CD4-positive, alpha-beta T cell treated with Interleukin-12 subunit alpha and Interleukin-12 subunit beta, for 1 hour (primary cell): Measurements from ENCODE around the gene TRPT1.

Source experiments
- DNase-seq: peaks from one replicate; pipeline ENCODE4 v3.0.0-alpha.2; 2020

The TRPT1 gene

GRCh38 chr11:64244107-64244506 is 18.1 kb upstream of the TRPT1 start:
- no peak for DNase-seq

- no peak for DNase-seq
Measured at GRCh38 chr11:64243236-64243854, 17.4 kb upstream of the TRPT1 start.

DNA sequence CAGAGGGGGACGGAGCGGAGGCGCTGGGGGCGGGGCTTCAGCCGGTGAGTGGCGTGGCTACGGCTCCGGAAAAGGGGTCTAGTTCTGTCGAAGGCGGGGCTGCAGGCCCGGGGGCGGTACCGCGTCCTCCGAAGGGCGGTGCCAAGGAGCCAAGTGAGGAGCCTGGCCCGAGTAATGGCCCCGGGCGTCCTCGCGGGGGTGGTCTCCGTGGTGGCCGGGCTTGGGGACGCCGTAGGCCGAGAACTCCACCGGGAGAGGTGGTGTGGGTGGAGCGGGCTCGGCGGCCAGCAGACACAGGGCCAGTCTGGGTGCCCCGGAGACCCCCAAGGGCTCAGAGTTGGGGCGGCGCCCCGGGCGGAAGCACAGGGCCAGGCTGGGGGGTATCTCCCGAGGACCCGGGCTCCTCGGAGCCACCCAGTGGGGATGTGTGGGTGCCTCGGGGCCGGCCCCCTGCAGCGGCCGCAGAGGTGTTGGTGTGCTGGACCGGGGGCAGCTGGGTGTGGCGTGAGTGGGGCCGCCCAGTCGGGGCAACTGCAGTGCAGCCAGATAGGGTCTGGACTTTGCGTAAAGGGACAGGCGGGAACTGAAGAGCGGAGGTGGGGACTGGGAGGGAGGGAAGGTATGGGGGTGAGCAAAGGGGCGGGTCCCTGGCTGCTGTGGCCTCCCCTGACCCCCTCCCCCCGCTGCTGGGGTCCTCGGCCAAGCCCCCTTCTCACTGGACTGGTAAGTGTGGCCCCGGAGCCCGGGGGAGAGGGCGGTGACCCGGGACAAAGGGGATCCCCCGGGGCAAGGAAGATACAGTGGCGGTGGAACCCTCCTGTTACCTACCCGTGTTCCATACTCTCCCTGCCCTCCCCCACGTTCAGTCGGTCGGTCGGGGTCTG is 15.7 kb upstream of the TRPT1 start:
- peak; percentile 100 for DNase-seq

- no peak for DNase-seq
Measured at GRCh38 chr11:64241241-64241490, 15.2 kb upstream of the TRPT1 start.

DNA sequence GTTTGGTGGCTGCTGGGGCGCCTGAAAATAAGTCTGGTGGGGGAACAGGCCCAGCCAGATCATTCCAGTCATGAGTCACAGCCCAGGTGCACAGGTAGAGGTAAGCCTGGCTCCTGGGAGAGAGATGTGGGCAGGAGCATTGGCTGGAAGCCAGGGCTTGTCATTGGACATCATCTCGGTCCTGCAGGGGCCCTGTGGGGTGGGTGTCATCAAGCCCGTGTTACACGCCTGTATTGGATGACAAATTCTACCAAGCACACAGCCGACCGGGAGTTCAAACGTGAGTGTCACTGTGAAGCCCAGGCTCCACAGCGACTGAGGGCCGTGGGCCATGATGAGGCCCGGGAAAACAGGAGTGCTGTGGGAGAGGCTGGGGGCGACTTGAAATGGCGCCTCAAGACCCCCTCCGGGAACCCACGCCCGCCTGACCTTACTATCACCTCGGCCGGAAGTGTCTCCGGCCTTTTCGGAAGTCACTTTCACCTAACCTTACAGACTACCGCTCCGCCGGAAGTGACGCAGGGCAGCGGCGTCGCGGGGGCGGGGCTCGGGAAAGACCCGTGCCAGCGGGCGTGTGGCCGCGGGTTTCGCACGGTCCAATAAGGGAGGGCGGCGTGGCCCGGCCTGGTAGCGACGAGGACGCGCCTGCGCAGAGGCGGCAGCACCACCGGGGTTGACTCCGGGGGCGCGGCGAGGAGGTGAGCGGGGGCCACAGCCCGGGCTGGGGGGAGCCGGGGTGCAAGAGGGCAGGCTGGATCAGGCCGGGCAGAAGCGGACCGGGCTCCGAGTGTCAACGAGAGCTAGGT is 14.7 kb upstream of the TRPT1 start, which contains the start of gene FKBP2:
FKBP2 (plus strand) TSS at position 661 of the 806 bp plus-strand sequence. CDS start 1,293 bp downstream, outside the sequence.
- DNase-seq, result peak; percentile 99

DNA sequence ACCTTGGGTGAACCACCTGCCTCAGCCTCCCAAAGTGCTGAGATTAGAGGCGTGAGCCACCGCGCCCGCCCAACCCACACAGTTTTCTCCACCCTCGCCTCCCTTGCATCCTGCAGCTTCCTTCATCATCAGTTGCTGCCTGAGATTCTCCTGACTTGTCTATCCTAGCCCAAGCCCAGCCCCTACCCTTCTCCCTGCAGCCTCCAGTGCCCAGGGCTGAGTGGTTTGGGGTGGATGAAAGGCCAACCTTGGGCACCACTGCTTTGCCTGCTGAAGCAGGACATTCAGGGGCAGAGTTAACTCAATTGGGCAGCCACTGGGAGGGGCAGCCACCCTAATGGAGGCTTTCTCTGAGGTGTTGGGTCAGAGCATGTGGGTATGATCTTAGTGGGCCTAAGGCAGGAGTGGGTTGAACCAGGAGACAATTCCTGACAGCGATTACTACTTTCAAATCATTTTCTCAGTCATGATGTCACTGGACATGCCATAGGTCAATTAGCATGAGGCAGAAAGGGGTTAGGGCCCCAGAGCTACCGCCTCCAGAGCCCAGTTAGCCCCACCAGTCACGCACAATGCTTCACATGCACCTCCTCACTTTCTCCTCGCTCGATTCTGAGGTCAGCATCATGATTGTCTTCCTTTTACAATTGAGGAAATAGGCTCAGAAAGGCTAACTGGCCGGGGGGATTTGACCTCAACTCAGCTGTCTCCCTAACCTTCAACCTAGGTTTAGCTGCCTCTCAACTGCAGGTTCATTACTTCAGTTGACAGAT is 13.9 kb upstream of the TRPT1 start:
- DNase-seq, result no peak

- no peak for DNase-seq
Measured at GRCh38 chr11:64238999-64239398, 13.0 kb upstream of the TRPT1 start.

DNA sequence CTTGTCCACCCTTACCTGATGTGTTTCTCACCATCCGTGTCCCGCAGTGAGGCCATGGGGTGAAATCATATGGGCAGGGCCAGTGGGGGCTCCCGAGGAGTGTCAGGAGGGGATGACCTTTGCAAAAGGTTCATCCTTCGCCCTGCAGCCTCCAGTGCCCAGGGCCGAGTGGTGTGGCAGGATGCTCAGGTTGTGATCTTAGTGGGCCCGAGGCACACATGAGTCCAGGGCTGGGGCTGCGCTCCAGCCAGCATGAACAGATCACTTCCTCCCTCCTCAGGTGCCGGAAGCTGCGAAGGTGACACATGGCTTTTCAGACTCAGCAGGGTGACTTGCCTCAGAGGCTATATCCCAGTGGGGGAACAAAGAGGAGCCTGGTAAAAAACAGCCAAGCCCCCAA is 12.1 kb upstream of the TRPT1 start:
- no peak for DNase-seq

GRCh38 chr11:64237484-64237951 is 11.5 kb upstream of the TRPT1 start:
- no peak for DNase-seq

GRCh38 chr11:64235437-64236161 is 9.6 kb upstream of the TRPT1 start:
- no peak for DNase-seq

DNA sequence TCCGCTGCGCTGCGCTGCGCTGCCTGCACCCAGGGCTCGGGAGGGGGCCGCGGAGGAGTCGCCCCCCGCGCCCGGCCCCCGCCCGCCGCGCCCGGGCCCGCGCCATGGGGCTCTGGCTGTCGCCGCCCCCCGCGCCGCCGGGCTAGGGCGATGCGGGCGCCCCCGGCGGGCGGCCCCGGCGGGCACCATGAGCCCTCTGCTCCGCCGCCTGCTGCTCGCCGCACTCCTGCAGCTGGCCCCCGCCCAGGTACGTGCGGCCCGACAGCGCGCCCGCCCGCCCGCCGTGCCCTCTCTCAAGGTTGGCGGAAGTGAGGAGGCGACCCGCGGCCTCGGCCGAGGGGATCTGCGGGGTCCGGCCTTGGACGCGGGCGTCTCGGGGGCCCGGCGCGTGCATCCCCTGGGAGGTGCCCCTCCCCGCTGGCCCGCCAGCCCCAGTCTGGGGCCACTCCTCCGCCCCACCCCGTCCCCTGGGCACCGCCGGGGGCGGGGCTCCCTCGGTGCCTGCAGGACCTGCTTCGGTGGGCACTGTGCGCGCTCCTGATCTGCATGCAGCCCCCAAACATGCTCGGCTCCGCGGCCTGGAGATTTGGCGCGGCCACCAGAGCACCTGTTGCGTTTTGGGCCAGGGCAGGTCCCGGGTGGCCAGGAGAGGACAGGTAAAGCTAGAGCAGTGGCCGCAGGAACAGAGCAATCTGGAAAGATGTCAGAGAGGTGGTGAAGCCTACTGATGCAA is 8.8 kb upstream of the TRPT1 start:
- peak; percentile 56 for DNase-seq

GRCh38 chr11:64233913-64234586 is 8.1 kb upstream of the TRPT1 start, which contains the start of gene VEGFB:
Gene VEGFB, plus strand, starts transcription at chr11:64234584. Its CDS starts 250 bp downstream, at chr11:64234834.
- peak; percentile 84 for DNase-seq

- DNase-seq, result no peak
Measured at GRCh38 chr11:64232967-64233315, 7.0 kb upstream of the TRPT1 start.

- DNase-seq, result no peak
Measured at GRCh38 chr11:64232182-64232966, 6.4 kb upstream of the TRPT1 start.

GRCh38 chr11:64231546-64231945 is 5.6 kb upstream of the TRPT1 start:
- no peak for DNase-seq

DNA sequence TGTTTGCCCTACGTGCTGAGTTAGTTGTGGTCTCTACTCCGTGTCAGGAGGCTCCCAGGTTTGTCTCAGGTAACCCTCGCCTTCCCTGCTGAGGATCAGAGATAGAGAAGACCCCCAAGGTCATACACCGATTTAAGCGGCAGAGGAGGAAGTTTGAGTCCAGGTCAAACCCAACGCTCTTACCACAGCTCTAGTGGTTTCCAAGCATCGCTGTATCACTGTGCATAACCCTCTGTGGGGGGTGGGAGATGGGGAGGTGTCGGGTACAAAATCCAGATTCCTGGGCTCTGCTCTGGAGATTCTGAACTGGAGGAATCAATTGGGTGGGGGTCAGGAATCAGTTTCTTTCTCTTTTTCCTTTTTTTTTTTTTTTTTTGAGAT is 5.0 kb upstream of the TRPT1 start:
- no peak for DNase-seq

GRCh38 chr11:64230171-64230984 is 4.4 kb upstream of the TRPT1 start, which contains the start of gene DNAJC4:
Gene DNAJC4, plus strand, starts transcription at chr11:64230548. Its CDS starts 307 bp downstream, at chr11:64230855.
- DNase-seq, result peak; percentile 90

DNA sequence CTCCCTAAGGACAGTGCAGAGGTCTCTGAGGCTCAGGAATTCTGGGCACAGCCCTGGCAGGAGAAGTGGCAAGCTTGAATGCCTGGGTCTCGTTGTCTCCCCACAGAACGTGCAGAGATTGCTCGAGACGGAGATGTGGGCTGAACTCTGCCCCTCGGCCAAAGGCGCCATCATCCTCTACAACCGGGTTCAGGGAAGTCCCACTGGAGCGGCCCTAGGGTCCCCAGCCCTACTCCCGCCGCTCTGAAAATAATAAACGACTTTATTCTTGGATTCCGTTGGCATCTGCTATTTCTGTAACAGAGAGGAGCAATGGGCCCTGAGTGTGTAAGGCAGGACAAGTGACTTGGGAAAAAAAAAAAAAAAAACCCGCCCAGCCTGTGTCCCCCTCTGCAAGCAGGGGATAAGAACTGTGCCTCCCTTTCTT is 3.8 kb upstream of the TRPT1 start:
- DNase-seq, result no peak
